Uterus (tissue), 4 donors: ENCODE measurements around the gene HOXC6. TPM values are rescaled to one million over a fixed set of nuclear protein-coding genes. Genes with fewer than 3 reads are reported as not detected.
A peak's percentile ranks its signal among the peaks of the same experiment; 100 is the strongest.
"Not testable (repeated sequence)": the region's sequence is repeated elsewhere in the genome, so short reads cannot be mapped to it uniquely, and the experiment has no call there.

Experiments used
- DNase-seq, 2 donors: peaks; one replicate each; pipeline ENCODE4 v3.0.0-alpha.2; 2019 to 2020
- H3K27ac ChIP-seq, 2 donors: fragments of 200-600 bp; sonication (generic); 1 replicate in 1 of 2; 2 replicates in 1 of 2; pipeline ENCODE4 v1.5.1; 2016 to 2018
- H3K27me3 ChIP-seq, 2 donors: fragments of 200-600 bp; sonication (generic); one replicate each; pipeline ENCODE4 v1.5.1; 2018 to 2019; ENCODE audit warnings: control low read depth in 1 of 2
- H3K36me3 ChIP-seq, 2 donors: fragments of 200-600 bp; sonication (generic); one replicate each; pipeline ENCODE4 v1.5.1; 2019; ENCODE audit warnings: control low read depth in 1 of 2
- H3K4me1 ChIP-seq, 2 donors: fragments of 200-600 bp; sonication (generic); one replicate each; pipeline ENCODE4 v1.5.1; 2018 to 2019; ENCODE audit warnings: control low read depth in 1 of 2
- H3K4me3 ChIP-seq, 2 donors: fragments of 200-600 bp; sonication (generic); 1 replicate in 1 of 2; 2 replicates in 1 of 2; pipeline ENCODE4 v1.5.1; 2018 to 2019; ENCODE audit warnings: mild to moderate bottlenecking in 1 of 2
- H3K9me3 ChIP-seq, 2 donors: fragments of 200-600 bp; sonication (generic); one replicate each; pipeline ENCODE4 v1.5.1; 2019; ENCODE audit warnings: control low read depth in 1 of 2
- CTCF ChIP-seq, 4 experiments: fragments of 200-600 bp in 2 of 4; fragments of 450-650 bp in 2 of 4; sonication (generic) in 2 of 4; IDR thresholded peaks; one replicate each; pipeline ENCODE4 v1.5.1; 2016 to 2019; ENCODE audit warnings: antibody characterized with exemption in 4 of 4, mild to moderate bottlenecking in 2 of 4, moderate library complexity in 1 of 4
- POLR2A ChIP-seq, 2 donors: fragments of 450-650 bp; IDR thresholded peaks; one replicate each; pipeline ENCODE4 v1.6.1; 2016; ENCODE audit warnings: antibody characterized with exemption in 2 of 2, mild to moderate bottlenecking in 1 of 2, moderate library complexity in 1 of 2
- intact Hi-C: fragments of 100-400 bp; cut with DNase I; formaldehyde crosslinking; loops from one replicate; pipeline ENCODE4 v1.15.1; 2023; ENCODE audit warnings: low total_unique reads
- microRNA counts, 2 donors: library from miRNA; unstranded; fragments of <30 nt; microRNA quantifications; one replicate each; lab custom pipeline; 2016 to 2017
- microRNA-seq: library from miRNA; unstranded; fragments of <30 nt; microRNA quantifications from one replicate; pipeline ENCODE4, GENCODE V29; 2016; ENCODE audit warnings: borderline microRNAs expressed, borderline replicate concordance
- small RNA-seq: library from RNA; depleted of rRNA; stranded (forward); fragments of <200 nt; gene quantifications from one replicate; pipeline ENCODE3, GENCODE V24; 2016
- total RNA-seq, 4 donors: library from RNA; depleted of rRNA in 3 of 4; stranded (reverse); fragments of >200 nt in 3 of 4; gene quantifications; one replicate each; pipeline versions ENCODE4 v1.1.0 to v1.2.4, GENCODE V29; 2014 to 2023
- donor health status: DM: yes; HTN: yes; CAD: no.

HOXC6 gene
- total RNA-seq, 4 donors from 2014 or later: 1.2 to 20.4 (median 2.1) TPM; not detected in 1

- no peak for TF ChIP-seq CTCF (IDR thresholded peaks at IDR 0.05)
- TF ChIP-seq POLR2A (IDR thresholded peaks at IDR 0.05): no peak
- Histone ChIP-seq H3K4me3 (no peak overlapping the region), H3K36me3 (no peaks in the 10 kb centered on the region), H3K27ac (no peak overlapping the region), H3K9me3 (no peaks in the 10 kb centered on the region), H3K4me1 (no peaks in the 10 kb centered on the region), H3K27me3 (no peaks in the 10 kb centered on the region)
- DNase-seq: no peak
- intact Hi-C loops: no loop called here
Measured at GRCh38 chr12:54074308-54074707, 46.1 kb downstream of the HOXC6 start.

- no peaks in the 10 kb centered on the region for H3K9me3 ChIP-seq
- no peak for DNase-seq
- H3K27me3 ChIP-seq: no peaks in the 10 kb centered on the region
- H3K4me1 ChIP-seq: no peaks in the 10 kb centered on the region
- no peak overlapping the region for H3K4me3 ChIP-seq
- no peaks in the 10 kb centered on the region for H3K36me3 ChIP-seq
- no peak overlapping the region for H3K27ac ChIP-seq
- intact Hi-C loops: no loop called here
- TF ChIP-seq POLR2A (IDR thresholded peaks at IDR 0.05) (no peak), CTCF (IDR thresholded peaks at IDR 0.05) (no peak)
Measured at GRCh38 chr12:54075409-54075808, 47.2 kb downstream of the HOXC6 start.

GRCh38 chr12:54075974-54076373, 47.7 kb downstream of the HOXC6 start:
- TF ChIP-seq POLR2A (IDR thresholded peaks at IDR 0.05) (no peak), CTCF (IDR thresholded peaks at IDR 0.05) (no peak)
- Histone ChIP-seq H3K4me3 (no peak overlapping the region), H3K9me3 (no peaks in the 10 kb centered on the region), H3K27ac (no peak overlapping the region), H3K4me1 (no peaks in the 10 kb centered on the region), H3K36me3 (no peaks in the 10 kb centered on the region), H3K27me3 (no peaks in the 10 kb centered on the region)
- no peak for DNase-seq
- intact Hi-C loops: no loop called here

- H3K36me3 ChIP-seq, H3K27ac ChIP-seq, H3K4me1 ChIP-seq, intact Hi-C loops, H3K27me3 ChIP-seq, H3K4me3 ChIP-seq, DNase-seq, H3K9me3 ChIP-seq: not testable (repeated sequence)
Measured at GRCh38 chr12:54077843-54078242, 49.6 kb downstream of the HOXC6 start.

GRCh38 chr12:54079115-54079514, 50.9 kb downstream of the HOXC6 start:
- H3K4me1 ChIP-seq, H3K36me3 ChIP-seq, H3K9me3 ChIP-seq, intact Hi-C loops, DNase-seq, H3K4me3 ChIP-seq, H3K27ac ChIP-seq, H3K27me3 ChIP-seq: not testable (repeated sequence)

MicroRNA genes within 50 kb of the gene (microRNA counts, 767-probe panel; counts per million panel counts)
- microRNA hsa-miR-196a-5p (lab: Ali Mortazavi, UCI) (3,532 to 7,316 counts per million in 2 donors), microRNA hsa-miR-615-3p (lab: Ali Mortazavi, UCI) (0 counts per million in 2 donors), microRNA hsa-miR-615-5p (lab: Ali Mortazavi, UCI) (0 counts per million in 2 donors)

Small RNAs within 50 kb of the gene (microRNA-seq; reads per million reads assigned to microRNA genes)
- gene MIR196A2 (3,593 reads per million, percentile 87 among the genes with 10 or more reads in this experiment), gene MIR615 (161 reads per million, percentile 62 among the genes with 10 or more reads in this experiment)

Small RNAs within 50 kb of the gene (small RNA-seq; reads per million reads assigned to genes)
- gene HOXC5 (not detected), gene MIR196A2 (14.0 reads per million, percentile 90 among the genes with 10 or more reads in this experiment), gene MIR615 (1.3 reads per million, percentile 61 among the genes with 10 or more reads in this experiment)

Other genes starting within 250 kb of the HOXC6 start
- not detected for gene HOXC13, start 89.6 kb upstream of the HOXC6 start, total RNA-seq
- gene HOXC12, start 73.5 kb upstream of the HOXC6 start, total RNA-seq: not detected
- gene HOXC11, start 55.3 kb upstream of the HOXC6 start, total RNA-seq: 1 to 10 TPM in 1 of 4 donors, under 1 TPM in 1, not detected in 2; 0.69 to 3.3 TPM
- 1 to 10 TPM in 3 of 4 donors, not detected in 1; 1.2 to 4.1 (median 2.1) TPM for gene HOTAIR, start 53.5 kb upstream of the HOXC6 start, total RNA-seq
- 10 to 100 TPM in 1 of 4 donors, 1 to 10 TPM in 2, not detected in 1; 1.3 to 12.4 (median 3.2) TPM for gene HOXC10, start 43.3 kb upstream of the HOXC6 start, total RNA-seq
- gene HOXC9, start 28.3 kb upstream of the HOXC6 start, total RNA-seq: 1 to 10 TPM in 3 of 4 donors, not detected in 1; 1.5 to 7.8 (median 1.7) TPM
- gene HOXC8, start 19.5 kb upstream of the HOXC6 start, total RNA-seq: 1 to 10 TPM in 1 of 4 donors, under 1 TPM in 2, not detected in 1; 0.29 to 7.2 (median 0.35) TPM
- 10 to 100 TPM in 1 of 4 donors, 1 to 10 TPM in 1, not detected in 2; 3.5 to 10.2 TPM for gene HOXC5, start 4.6 kb downstream of the HOXC6 start, total RNA-seq
- gene HOXC4, start 25.4 kb downstream of the HOXC6 start, total RNA-seq: 10 to 100 TPM in 1 of 4 donors, 1 to 10 TPM in 1, under 1 TPM in 1, not detected in 1; 0.83 to 28.6 (median 1.2) TPM
- gene SMUG1, start 160.5 kb downstream of the HOXC6 start, total RNA-seq: 10 to 100 TPM in 3 of 4 donors, 1 to 10 TPM in 1; 8.2 to 39.7 (median 19.2) TPM